Activated T-cell treated with anti-CD3 and anti-CD28 coated beads for 48 hours (primary cell): ENCODE data around the gene ZNF547.
"Not testable (repeated sequence)": the region's sequence is repeated elsewhere in the genome, so short reads cannot be mapped to it uniquely, and the experiment has no call there.

ENCODE experiments used
- DNase-seq: peaks from one replicate; pipeline ENCODE4 v3.0.0-alpha.2; 2020; ENCODE audit warnings: low read depth

The ZNF547 gene

GRCh38 chr19:57374647-57375046, 11.3 kb downstream of the ZNF547 start:
- DNase-seq = not testable (repeated sequence)

GRCh38 chr19:57376151-57376550, 12.8 kb downstream of the ZNF547 start:
- DNase-seq = no peak

DNA sequence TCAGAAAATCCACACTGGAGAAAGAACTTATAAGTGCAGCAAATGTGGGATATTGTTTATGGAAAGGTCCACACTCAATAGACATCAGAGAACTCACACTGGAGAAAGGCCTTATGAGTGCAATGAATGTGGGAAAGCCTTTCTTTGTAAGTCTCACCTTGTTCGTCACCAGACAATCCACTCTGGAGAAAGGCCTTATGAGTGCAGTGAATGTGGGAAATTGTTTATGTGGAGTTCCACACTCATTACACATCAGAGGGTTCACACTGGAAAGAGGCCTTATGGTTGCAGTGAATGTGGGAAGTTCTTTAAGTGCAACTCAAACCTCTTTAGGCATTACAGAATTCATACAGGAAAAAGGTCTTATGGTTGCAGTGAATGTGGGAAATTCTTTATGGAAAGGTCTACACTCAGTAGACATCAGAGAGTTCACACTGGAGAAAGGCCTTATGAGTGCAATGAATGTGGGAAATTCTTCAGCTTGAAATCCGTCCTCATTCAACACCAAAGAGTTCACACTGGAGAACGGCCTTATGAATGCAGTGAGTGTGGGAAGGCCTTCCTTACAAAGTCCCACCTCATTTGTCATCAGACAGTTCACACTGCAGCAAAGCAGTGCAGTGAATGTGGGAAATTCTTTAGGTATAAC, 14.3 kb downstream of the ZNF547 start:
- DNase-seq = no peak

GRCh38 chr19:57380923-57381322, 17.6 kb downstream of the ZNF547 start:
- no peak for DNase-seq

GRCh38 chr19:57382806-57383488, 19.6 kb downstream of the ZNF547 start:
- no peak for DNase-seq

DNA sequence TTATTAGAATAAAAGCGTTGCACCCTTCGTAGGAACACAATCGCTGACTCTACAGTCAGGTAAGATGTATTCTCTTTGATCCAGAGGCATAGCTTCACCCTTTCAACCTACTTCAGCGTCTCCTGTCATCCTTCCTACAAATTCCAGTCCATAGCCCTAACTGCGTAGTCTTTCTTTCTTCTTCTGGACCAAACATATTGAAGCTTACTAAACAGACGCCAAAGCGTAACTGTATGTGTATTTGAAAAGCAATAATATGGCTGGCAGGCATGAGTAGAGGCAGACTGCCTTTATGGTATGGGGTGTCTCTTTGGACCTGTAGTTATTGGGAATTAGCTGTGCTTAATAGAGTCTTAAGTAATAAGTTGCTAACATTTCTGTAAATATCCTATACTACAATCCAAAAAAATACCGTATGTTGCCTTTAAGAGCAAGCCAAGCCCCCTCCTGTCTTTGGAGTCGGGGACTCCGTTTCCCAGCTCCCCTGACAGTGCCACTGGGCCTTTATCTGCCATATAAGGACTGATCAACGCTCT, 25.9 kb downstream of the ZNF547 start:
- no peak for DNase-seq

- peak; percentile 94 for DNase-seq
Observed at GRCh38 chr19:57389730-57390598, 26.6 kb downstream of the ZNF547 start, which contains the start of gene ZNF548. Gene ZNF548 (plus strand): TSS chr19:57389854. CDS start chr19:57390100, 246 bp downstream.

DNA sequence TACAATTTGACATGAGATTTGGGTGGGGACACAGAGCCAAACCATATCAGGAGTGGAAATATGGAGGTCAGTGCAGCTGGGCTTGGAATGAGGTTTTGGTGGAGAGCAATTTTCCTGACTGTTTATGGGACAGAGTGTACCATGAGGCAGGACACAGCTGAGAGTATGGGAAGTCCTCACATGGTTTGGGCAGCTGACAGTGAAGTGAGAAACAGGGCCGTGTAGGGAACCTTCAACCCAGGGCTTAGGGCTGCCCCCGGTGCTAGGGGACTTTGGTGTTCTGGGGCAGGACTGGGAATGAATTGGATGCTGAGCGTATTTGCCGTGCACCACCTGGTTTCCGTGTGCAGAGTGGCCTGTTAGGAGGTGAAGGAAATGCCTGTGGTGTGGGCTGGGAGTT, 32.4 kb downstream of the ZNF547 start:
- no peak for DNase-seq

DNA sequence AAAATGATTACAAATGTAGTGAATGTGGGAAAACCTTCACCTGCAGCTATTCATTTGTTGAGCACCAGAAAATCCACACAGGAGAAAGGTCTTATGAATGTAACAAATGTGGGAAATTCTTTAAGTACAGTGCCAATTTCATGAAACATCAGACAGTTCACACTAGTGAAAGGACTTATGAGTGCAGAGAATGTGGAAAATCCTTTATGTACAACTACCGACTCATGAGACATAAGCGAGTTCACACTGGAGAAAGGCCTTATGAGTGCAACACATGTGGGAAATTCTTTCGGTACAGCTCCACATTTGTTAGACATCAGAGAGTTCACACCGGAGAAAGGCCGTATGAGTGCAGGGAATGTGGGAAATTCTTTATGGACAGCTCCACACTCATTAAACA, 35.5 kb downstream of the ZNF547 start:
- DNase-seq = no peak

DNA sequence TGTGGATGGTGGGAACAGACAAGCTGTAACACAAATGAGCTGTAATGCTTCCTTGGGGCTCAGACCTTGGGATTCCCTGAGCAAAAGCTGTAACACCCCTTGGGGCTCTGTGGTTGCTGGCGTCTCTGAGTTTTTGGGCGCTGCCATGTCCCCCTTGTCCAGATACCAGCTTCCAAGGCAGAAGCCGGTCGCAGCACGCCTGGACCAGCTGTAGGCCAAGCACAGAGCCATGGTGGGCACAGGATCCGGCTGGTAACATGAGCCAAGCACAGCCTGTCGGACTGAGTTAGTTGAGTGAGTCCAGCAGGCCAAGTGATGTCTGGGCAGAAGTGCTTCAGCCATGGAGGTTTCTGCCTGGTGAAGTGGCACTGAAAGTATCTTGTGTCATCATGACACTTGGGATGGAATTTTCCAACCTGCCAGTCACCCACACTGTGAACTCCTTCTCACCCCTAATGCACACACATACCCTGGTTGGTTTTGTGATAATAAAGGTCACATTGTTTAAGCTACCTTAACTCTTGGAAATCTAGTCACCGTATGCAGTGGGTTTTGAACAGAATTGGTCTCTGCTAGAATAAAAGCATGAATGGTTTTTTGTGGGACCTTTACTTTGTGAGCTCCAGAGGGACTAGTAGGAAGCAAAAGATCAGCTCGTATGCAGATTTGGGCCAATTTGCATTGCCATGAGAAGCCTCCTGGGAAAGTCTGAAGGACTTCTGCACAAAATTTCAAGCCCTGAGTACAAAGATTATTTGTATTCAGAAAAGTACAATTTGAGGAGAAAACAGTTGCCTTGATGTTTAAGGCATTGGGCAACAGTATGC, 40.6 kb downstream of the ZNF547 start:
- DNase-seq = no peak

DNA sequence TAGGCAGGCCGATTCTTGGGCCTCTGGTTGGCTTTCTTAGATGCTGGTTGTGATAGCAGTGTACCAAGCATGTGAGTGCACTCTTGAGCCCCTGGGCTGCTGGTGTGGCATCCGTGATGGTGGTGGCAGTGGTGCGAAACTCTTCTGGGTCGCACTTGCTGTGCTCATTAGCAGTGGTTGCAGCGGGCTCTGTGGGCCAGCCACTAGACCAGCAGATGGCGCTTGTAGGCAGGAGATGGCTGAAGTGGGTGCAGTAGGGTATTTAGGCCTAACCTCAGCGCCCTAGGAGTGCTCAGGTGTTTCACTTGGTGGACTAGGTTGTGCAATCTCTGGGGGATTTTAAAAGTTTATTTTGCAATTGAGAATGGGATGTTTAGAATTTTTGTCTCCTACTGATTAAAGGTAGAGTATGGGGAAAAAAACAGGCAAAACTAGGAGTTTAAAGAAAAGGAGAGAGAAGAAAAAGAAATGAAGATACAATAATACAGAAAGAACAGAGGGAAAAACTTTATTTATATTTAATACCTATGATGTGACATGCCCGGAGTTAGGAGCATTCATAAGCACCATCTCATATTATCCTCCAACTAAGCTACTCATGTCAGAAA, 43.3 kb downstream of the ZNF547 start:
- DNase-seq = peak; percentile 60

DNA sequence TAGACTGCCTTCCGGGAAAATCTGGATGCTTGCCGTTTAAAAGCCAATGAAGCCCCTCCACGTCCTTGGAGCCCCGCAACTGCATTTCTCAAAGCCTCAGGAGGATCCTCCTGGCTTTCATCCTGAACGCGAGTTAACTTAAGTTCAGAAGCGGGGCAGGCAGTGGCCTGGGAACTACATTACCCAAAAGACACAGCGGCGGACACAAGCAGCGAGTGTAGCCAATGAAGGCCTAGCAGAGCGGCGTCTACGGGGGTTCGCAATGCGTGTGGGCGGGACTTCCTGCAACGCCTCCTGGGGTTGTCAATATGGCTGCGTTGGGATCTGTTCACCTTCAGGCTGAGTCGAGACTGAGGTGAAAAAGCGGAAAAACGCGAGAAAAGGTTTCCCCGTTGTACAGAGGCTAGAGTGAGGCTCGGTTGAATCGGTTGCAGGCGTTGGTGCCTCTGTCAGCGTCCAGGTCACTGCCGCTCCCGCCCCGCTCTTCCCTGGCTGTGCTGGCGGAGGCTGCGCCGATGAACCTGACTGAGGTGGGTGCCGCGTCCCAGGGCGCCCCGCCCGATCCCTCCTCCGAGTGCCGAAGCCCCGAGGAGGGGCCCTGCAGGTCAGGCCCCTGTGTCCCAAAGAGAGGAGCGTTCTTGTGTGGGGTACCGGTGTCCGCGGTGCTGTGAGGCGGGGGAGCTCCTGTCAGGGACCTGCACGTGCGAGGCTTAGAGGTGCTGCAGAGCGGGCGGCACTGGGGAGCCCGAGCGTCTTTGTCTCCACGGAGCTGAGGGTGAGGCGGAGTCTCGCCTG, 47.7 kb downstream of the ZNF547 start, which contains the start of gene ZNF17:
Gene ZNF17, plus strand, starts transcription at position 285 of the 795 bp plus-strand sequence. CDS start 2,455 bp downstream, outside the sequence.
- DNase-seq = peak; percentile 85

DNA sequence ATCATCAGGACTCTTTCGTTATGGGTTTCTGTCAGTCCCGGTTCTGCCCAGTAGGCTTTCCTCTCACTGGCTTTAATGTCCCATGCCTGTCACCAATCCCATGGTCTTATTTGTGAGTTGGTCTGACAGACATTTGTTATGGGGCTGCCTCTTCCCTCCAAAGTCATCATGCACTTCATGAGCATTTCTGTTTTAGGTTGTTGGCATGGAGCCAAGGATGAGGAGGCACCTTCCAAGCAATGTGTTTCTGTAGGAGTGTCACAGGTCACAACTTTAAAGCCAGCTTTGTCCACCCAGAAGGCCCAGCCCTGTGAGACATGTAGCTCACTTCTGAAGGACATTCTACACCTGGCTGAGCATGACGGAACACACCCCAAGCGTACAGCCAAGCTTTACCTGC, 56.1 kb downstream of the ZNF547 start:
- no peak for DNase-seq

- no peak for DNase-seq
Observed at GRCh38 chr19:57421037-57421436, 57.7 kb downstream of the ZNF547 start.
